ENCODE measurements around the gene YBX1.

- TF ChIP-seq CTCF (IDR thresholded peaks at IDR 0.05) (no peak), POLR2A (IDR thresholded peaks at IDR 0.05) (no peak), POLR2AphosphoS5 (IDR thresholded peaks at IDR 0.05) (no peak)
These were observed 1.1 kb upstream of the YBX1 start for GRCh38 chr1:42680921-42681683.

Data from upper lobe of left lung (tissue), 4 donors.